AG04449 (cell line): ENCODE measurements around the gene MBNL1.

Source experiments
- CTCF ChIA-PET: fragments of 350-600 bp; formaldehyde crosslinking; extraction: SDS; loops from one replicate; lab custom pipeline; 2021; ENCODE audit warnings: antibody characterized with exemption; lab: Yijun Ruan, JAX
- POLR2A ChIA-PET: fragments of 400-600, 350-600 bp; formaldehyde crosslinking; extraction: SDS; loops from one replicate; lab custom pipeline; 2020; ENCODE audit warnings: antibody characterized with exemption, inconsistent platforms; lab: Yijun Ruan, JAX
- DNase-seq: peaks from one replicate; pipeline ENCODE4 v3.0.0-alpha.2; 2010; ENCODE audit warnings: low read depth, low spot score
- H3K4me3 ChIP-seq: 2 replicates; pipeline ENCODE4 v1.5.1; 2011; ENCODE audit warnings: low read depth, mild to moderate bottlenecking, control low read depth, low read length
- CTCF ChIP-seq: IDR thresholded peaks from one replicate; pipeline ENCODE4 v1.5.1; 2011; ENCODE audit warnings: mild to moderate bottlenecking, moderate library complexity, low read length, control low read depth, inconsistent platforms; ENCODE audit not compliant: insufficient read depth; ENCODE audit errors: missing control alignments

Gene MBNL1

GRCh38 chr3:152459572-152459971, 190.8 kb downstream of the MBNL1 start:
- TF ChIP-seq CTCF = no peak
- CTCF ChIA-PET = interaction anchor here (0.6 to 0.7 kb wide), 2 partner anchors 16 to 1291 kb away, joined by 3 read pairs; no protein-coding TSS in a partner anchor
- no peak for DNase-seq
- no peak overlapping the region for H3K4me3 ChIP-seq
- POLR2A ChIA-PET = no interaction called here

DNA sequence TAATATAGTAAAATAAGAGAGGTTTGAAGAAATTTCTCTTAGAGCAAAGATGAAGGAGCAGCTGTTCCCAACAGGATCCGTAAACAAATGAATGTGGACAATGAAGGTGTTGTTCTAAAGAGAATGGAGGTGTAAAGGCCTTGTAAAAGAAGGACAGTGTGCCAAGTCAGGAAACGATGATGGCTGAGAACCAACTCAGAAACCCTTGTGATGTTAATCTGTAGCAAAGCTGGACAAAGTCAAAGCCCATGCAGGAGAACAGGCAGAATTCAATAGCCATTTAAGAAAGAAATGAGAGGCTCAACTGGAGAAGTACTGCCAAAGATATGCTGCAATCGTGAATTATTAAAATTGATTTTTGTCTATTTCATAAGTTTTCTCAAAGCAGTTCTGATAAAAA, 192.2 kb downstream of the MBNL1 start:
- CTCF ChIA-PET = no interaction called here
- no peak for DNase-seq
- H3K4me3 ChIP-seq = no peak overlapping the region
- POLR2A ChIA-PET = interaction anchor here (0.7 kb wide), 1 partner anchor 192 kb away, joined by 6 read pairs; the partner anchor contains the start of gene MBNL1
- TF ChIP-seq CTCF = no peak

- TF ChIP-seq CTCF = no peak
- DNase-seq = no peak
- H3K4me3 ChIP-seq = no peak overlapping the region
- CTCF ChIA-PET = no interaction called here
- POLR2A ChIA-PET = interaction anchor here (0.7 kb wide), 1 partner anchor 192 kb away, joined by 6 read pairs; the partner anchor contains the start of gene MBNL1
These were observed 192.7 kb downstream of the MBNL1 start for GRCh38 chr3:152461460-152461859.

DNA sequence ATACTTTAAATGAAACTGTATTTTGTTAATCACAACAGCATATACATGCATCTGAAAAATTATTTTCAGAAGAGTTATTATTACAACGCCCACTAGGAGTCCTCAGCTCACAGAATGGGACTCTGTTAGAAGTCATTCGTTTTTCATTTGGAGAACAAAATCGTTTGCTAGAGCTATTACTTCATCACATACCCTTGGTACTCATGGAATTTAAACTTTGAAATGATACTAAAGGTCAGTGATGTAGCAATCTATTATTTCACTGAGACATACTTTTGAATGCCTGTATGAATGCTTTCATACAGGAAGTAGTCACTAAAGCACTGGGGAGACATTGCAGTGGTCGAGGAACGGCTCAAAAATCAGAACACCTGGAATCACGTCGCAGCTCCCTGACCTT, 198.1 kb downstream of the MBNL1 start:
- TF ChIP-seq CTCF = peak; percentile 23
- CTCF ChIA-PET = interaction anchor here (0.8 to 2.8 kb wide), 9 partner anchors 8 to 539 kb away, joined by 3 to 8 read pairs (median 4); no protein-coding TSS in a partner anchor
- H3K4me3 ChIP-seq = no peak overlapping the region
- DNase-seq = peak; percentile 52
- POLR2A ChIA-PET = no interaction called here

GRCh38 chr3:152469248-152470025, 200.7 kb downstream of the MBNL1 start:
- TF ChIP-seq CTCF = no peak
- ChIA-PET POLR2A (no interaction called here), CTCF (no interaction called here)
- DNase-seq = no peak
- H3K4me3 ChIP-seq = no peak overlapping the region

- DNase-seq = no peak
- H3K4me3 ChIP-seq = no peak overlapping the region
- TF ChIP-seq CTCF = no peak
- ChIA-PET CTCF (no interaction called here), POLR2A (no interaction called here)
These were observed 201.4 kb downstream of the MBNL1 start for GRCh38 chr3:152470095-152470494.
